GM12864 (cell line): ENCODE data around the gene SRRM1.
A peak's percentile ranks its signal among the peaks of the same experiment; 100 is the strongest.

Source experiments
- DNase-seq: peaks from one replicate; pipeline ENCODE4 v3.0.0-alpha.2; 2011; ENCODE audit warnings: low read depth
- H3K4me3 ChIP-seq: 2 replicates; pipeline ENCODE4 v1.5.1; 2011; ENCODE audit warnings: mild to moderate bottlenecking, low read depth, low read length, control low read depth
- TF ChIP-seq, protein P1 (sequence below): IDR thresholded peaks from 2 replicates; pipeline ENCODE4 v1.5.1; 2011; ENCODE audit warnings: low read depth, mild to moderate bottlenecking, moderate library complexity, low read length, control low read depth, inconsistent platforms; ENCODE audit errors: missing control alignments

SRRM1 gene

DNA sequence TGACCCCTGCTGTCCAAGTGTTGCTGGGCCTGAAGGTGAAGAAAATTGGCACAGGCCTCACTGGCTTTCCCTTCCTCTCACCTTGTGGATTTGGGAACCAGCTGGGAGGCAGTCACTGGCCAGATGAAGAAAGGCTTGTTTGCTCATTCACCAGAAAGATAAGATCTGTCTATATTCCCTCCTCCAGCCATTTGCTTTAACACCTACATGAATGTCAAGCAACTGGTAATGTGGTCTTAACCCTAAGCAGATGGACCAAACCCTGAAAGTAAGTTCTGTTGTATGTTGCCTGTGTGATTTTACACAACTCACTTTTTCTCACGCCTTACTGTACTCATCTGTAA lies 10.3 kb upstream of the SRRM1 start:
- no peak for DNase-seq
- TF ChIP-seq, protein P1, sequence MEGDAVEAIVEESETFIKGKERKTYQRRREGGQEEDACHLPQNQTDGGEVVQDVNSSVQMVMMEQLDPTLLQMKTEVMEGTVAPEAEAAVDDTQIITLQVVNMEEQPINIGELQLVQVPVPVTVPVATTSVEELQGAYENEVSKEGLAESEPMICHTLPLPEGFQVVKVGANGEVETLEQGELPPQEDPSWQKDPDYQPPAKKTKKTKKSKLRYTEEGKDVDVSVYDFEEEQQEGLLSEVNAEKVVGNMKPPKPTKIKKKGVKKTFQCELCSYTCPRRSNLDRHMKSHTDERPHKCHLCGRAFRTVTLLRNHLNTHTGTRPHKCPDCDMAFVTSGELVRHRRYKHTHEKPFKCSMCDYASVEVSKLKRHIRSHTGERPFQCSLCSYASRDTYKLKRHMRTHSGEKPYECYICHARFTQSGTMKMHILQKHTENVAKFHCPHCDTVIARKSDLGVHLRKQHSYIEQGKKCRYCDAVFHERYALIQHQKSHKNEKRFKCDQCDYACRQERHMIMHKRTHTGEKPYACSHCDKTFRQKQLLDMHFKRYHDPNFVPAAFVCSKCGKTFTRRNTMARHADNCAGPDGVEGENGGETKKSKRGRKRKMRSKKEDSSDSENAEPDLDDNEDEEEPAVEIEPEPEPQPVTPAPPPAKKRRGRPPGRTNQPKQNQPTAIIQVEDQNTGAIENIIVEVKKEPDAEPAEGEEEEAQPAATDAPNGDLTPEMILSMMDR = no peak
- no peak overlapping the region for H3K4me3 ChIP-seq

- DNase-seq = no peak
- TF ChIP-seq, protein P1 = peak; percentile 54
- no peak overlapping the region for H3K4me3 ChIP-seq
These were observed 7.8 kb upstream of the SRRM1 start for GRCh38 chr1:24635195-24635843.

GRCh38 chr1:24636661-24637357 lies 6.3 kb upstream of the SRRM1 start:
- no peak overlapping the region for H3K4me3 ChIP-seq
- TF ChIP-seq, protein P1 = no peak
- no peak for DNase-seq

- no peak for DNase-seq
- H3K4me3 ChIP-seq = no peak overlapping the region
- TF ChIP-seq, protein P1 = no peak
These were observed 4.0 kb upstream of the SRRM1 start for GRCh38 chr1:24639094-24639493.

GRCh38 chr1:24639881-24640280 lies 3.2 kb upstream of the SRRM1 start:
- no peak for DNase-seq
- H3K4me3 ChIP-seq = no peak overlapping the region

DNA sequence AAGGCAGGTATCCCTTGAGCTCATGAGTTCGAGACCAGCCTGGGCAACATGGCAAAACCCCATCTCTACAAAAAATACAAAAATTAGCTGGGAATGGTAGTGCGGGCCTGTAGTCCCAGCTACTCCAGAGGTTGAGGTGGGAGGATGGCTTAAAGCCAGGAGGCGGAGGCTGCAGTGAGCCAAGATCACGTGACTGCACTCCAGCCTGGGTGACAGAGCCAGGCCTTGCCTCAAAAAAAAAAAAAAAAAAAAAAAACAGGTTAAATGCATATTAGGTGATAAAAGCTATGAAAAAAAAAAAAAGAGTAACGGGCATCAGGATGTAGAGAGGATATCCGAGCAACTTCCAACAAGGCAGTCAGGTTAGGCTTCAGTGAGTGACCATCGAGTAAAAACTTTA lies 2.8 kb upstream of the SRRM1 start:
- no peak overlapping the region for H3K4me3 ChIP-seq
- TF ChIP-seq, protein P1 = no peak
- DNase-seq = no peak

More at GRCh38 chr1:24639881-24640280, 3.2 kb upstream of the SRRM1 start:
- TF ChIP-seq, protein P1 = no peak
